T-cell (primary cell): ENCODE measurements around the gene CAPZA3. TPM values are rescaled to one million over a fixed set of nuclear protein-coding genes. Genes with fewer than 3 reads are reported as not detected.
"Not testable (repeated sequence)": the region's sequence is repeated elsewhere in the genome, so short reads cannot be mapped to it uniquely, and the experiment has no call there.

Experiments
- ATAC-seq, 4 experiments: fragments of 200-7000 bp in 3 of 4; fragments of 150-1000 bp in 1 of 4; cut with Tn5 transposase; replicated peaks in 1 of 4; 1 replicate in 3 of 4; 2 replicates in 1 of 4; pipeline ENCODE4 v1.10.0; 2021; ENCODE audit warnings: moderate library complexity in 3 of 4, mild to moderate bottlenecking in 2 of 4, moderate number of reproducible peaks in 1 of 4
- CTCF ChIA-PET, 2 donors: fragments of 300-600 bp; sonication (Branson Sonifier 250); formaldehyde crosslinking; loops; one replicate each; lab custom pipeline; 2022; ENCODE audit warnings: antibody characterized with exemption in 2 of 2; lab: Charles Lee
- POLR2A ChIA-PET, 2 donors: fragments of 300-600 bp; sonication (Branson Sonifier 250); formaldehyde crosslinking; loops; one replicate each; lab custom pipeline; 2022; ENCODE audit warnings: antibody characterized with exemption in 2 of 2; lab: Charles Lee
- DNase-seq, 35 experiments: peaks; one replicate each; pipeline versions ENCODE4 v3.0.0 to v3.0.0-alpha.2; 2013 to 2023
- H3K27ac ChIP-seq: one replicate; pipeline ENCODE4 v1.5.1; 2013; ENCODE audit warnings: low read length
- H3K27me3 ChIP-seq, 2 experiments: replicated peaks in 1 of 2; 1 replicate in 1 of 2; 2 replicates in 1 of 2; pipeline versions ENCODE4 v1.6.1 to v1.7.0; 2013; ENCODE audit warnings: low read length in 1 of 2, mixed read lengths in 1 of 2; ENCODE audit not compliant: control insufficient read depth in 2 of 2, insufficient read depth in 2 of 2; ENCODE audit errors: extremely low read depth in 1 of 2
- H3K36me3 ChIP-seq, 2 donors: 1 replicate in 1 of 2; 2 replicates in 1 of 2; pipeline versions ENCODE4 v1.6.1 to v1.7.0; 2013; ENCODE audit warnings: low read length in 1 of 2; ENCODE audit not compliant: control insufficient read depth in 2 of 2, insufficient read depth in 1 of 2; ENCODE audit errors: extremely low read depth in 1 of 2
- H3K4me1 ChIP-seq, 2 experiments: 1 replicate in 1 of 2; 2 replicates in 1 of 2; pipeline versions ENCODE4 v1.6.1 to v1.7.0; 2013; ENCODE audit warnings: low read length in 2 of 2, mixed read lengths in 1 of 2; ENCODE audit not compliant: insufficient read depth in 2 of 2, control insufficient read depth in 1 of 2; ENCODE audit errors: extremely low read depth in 1 of 2
- H3K4me3 ChIP-seq, 2 donors: 1 replicate in 1 of 2; 2 replicates in 1 of 2; pipeline versions ENCODE4 v1.5.1 to v1.7.0; 2013; ENCODE audit warnings: mild to moderate bottlenecking in 2 of 2, low read length in 1 of 2, moderate library complexity in 1 of 2; ENCODE audit not compliant: control insufficient read depth in 1 of 2; ENCODE audit errors: extremely low read depth in 1 of 2
- H3K9me3 ChIP-seq: 2 replicates; pipeline ENCODE4 v1.7.0; 2013
- H3K27ac Mint-ChIP-seq, 2 donors: one replicate each; pipeline ENCODE4 v1.8.0; 2020 to 2021; ENCODE audit warnings: mild to moderate bottlenecking in 2 of 2, mixed read lengths in 2 of 2
- H3K27me3 Mint-ChIP-seq, 2 donors: one replicate each; pipeline ENCODE4 v1.8.0; 2021 to 2022; ENCODE audit warnings: mixed read lengths in 2 of 2
- H3K36me3 Mint-ChIP-seq: one replicate; pipeline ENCODE4 v1.8.0; 2021; ENCODE audit warnings: mixed read lengths
- H3K4me1 Mint-ChIP-seq, 3 donors: one replicate each; pipeline ENCODE4 v1.8.0; 2020 to 2022; ENCODE audit warnings: mixed read lengths in 3 of 3, mild to moderate bottlenecking in 1 of 3
- H3K4me3 Mint-ChIP-seq, 3 donors: one replicate each; pipeline ENCODE4 v1.8.0; 2020 to 2022; ENCODE audit warnings: mild to moderate bottlenecking in 3 of 3, mixed read lengths in 3 of 3, moderate library complexity in 3 of 3
- H3K9me3 Mint-ChIP-seq, 3 donors: one replicate each; pipeline ENCODE4 v1.8.0; 2020 to 2022; ENCODE audit warnings: mixed read lengths in 3 of 3
- WGBS: methylation state at CpG from one replicate; pipeline ENCODE4 v1.1.5; 2013; ENCODE audit warnings: missing lambda C conversion rate; ENCODE audit not compliant: insufficient coverage; 5-methylcytosine and 5-hydroxymethylcytosine counted together
- total RNA-seq, 35 experiments: library from RNA in 6 of 35; stranded (reverse) in 6 of 35; fragments of 120-200 nt in 1 of 35; gene quantifications; one replicate each; pipeline versions ENCODE4 v1.2.1 to v1.2.4 and lab custom pipeline; 2013 to 2026

Gene CAPZA3, protein sequence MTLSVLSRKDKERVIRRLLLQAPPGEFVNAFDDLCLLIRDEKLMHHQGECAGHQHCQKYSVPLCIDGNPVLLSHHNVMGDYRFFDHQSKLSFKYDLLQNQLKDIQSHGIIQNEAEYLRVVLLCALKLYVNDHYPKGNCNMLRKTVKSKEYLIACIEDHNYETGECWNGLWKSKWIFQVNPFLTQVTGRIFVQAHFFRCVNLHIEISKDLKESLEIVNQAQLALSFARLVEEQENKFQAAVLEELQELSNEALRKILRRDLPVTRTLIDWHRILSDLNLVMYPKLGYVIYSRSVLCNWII
- total RNA-seq = not detected
- total RNA-seq (2013) = not detected
- total RNA-seq (lab: John Stamatoyannopoulos, UW) = 0 reads per million in 29 experiments

DNA sequence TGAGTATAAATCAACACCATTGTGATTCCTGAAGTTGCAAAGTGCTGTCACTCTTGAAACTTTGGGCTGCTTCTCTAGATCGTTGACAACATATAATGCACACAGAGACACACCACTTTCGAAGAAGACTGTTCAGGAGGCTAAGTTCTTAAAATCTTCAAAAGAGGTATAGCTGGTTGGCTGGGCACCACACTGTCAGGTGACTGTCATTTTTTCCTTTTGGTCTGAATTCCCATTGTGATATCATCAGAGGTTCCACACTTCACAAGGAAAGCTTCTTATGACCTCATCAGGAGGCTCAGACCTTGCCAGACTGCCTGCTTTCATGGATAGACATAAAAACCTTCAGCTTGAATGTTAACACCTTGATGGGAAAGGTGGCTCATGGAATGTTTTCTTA is at the start of gene CAPZA3, which contains the start of gene PLCZ1:
TSS of gene CAPZA3 (plus strand) at position 301 of the 400 bp plus-strand sequence. CDS start 150 bp downstream, outside the sequence.
TSS of gene PLCZ1 (minus strand) at position 194 of the 400 bp plus-strand sequence. CDS start 641 bp downstream, outside the sequence.
- Histone ChIP-seq H3K27me3 (no peaks in the 10 kb centered on the region), H3K36me3 (no peaks in the 10 kb centered on the region), H3K4me3 (no peak within 1 kb of the TSS), H3K9me3 (no peaks in the 10 kb centered on the region), H3K27ac (no peak within 1 kb of the TSS), H3K4me1 (no peaks in the 10 kb centered on the region)
- Mint-ChIP-seq H3K27ac (no peak within 1 kb of the TSS), H3K27me3 (no peaks in the 10 kb centered on the region), H3K36me3 (no peaks in the 10 kb centered on the region), H3K4me1 (no peaks in the 10 kb centered on the region), H3K4me3 (no peak within 1 kb of the TSS), H3K9me3 (peaks cover 3 to 15% (median 5%) of the 10 kb centered on the region in 3 donors)
- DNase-seq (no peak), ATAC-seq (no peak)
- CTCF ChIA-PET = no interaction called here
- no CpG with 5 or more reads among the region's 2 CpGs for WGBS
- POLR2A ChIA-PET = no interaction called here

- H3K27me3 Mint-ChIP-seq = no peaks in the 10 kb centered on the region
- whole genome bisulfite sequencing = 0% methylated on average over 1 of the region's 3 CpGs
- peaks cover 8 to 18% (median 16%) of the 10 kb centered on the region in 3 donors for H3K9me3 Mint-ChIP-seq
- H3K4me3 Mint-ChIP-seq = no peak overlapping the region
- Histone ChIP-seq H3K4me1 (no peaks in the 10 kb centered on the region), H3K9me3 (no peaks in the 10 kb centered on the region), H3K4me3 (no peak overlapping the region), H3K36me3 (no peaks in the 10 kb centered on the region), H3K27me3 (no peaks in the 10 kb centered on the region), H3K27ac (no peak overlapping the region)
- no peaks in the 10 kb centered on the region for H3K4me1 Mint-ChIP-seq
- ChIA-PET POLR2A (no interaction called here), CTCF (no interaction called here)
- no peaks in the 10 kb centered on the region for H3K36me3 Mint-ChIP-seq
- DNase-seq (no peak), ATAC-seq (no peak)
- H3K27ac Mint-ChIP-seq = no peak overlapping the region
Observed at GRCh38 chr12:18689771-18690170, 48.1 kb upstream of the CAPZA3 start.

GRCh38 chr12:18690653-18691052 is 47.3 kb upstream of the CAPZA3 start:
- no peaks in the 10 kb centered on the region for H3K27me3 Mint-ChIP-seq
- Histone ChIP-seq H3K4me1 (no peaks in the 10 kb centered on the region), H3K27ac (no peak overlapping the region), H3K27me3 (no peaks in the 10 kb centered on the region), H3K9me3 (no peaks in the 10 kb centered on the region), H3K36me3 (no peaks in the 10 kb centered on the region), H3K4me3 (no peak overlapping the region)
- no peaks in the 10 kb centered on the region for H3K4me1 Mint-ChIP-seq
- H3K9me3 Mint-ChIP-seq = peaks cover 8 to 18% (median 16%) of the 10 kb centered on the region in 3 donors
- CTCF ChIA-PET = no interaction called here
- POLR2A ChIA-PET = no interaction called here
- WGBS = 91% methylated on average over 4 of the region's 4 CpGs
- no peak overlapping the region for H3K27ac Mint-ChIP-seq
- no peak for DNase-seq
- H3K36me3 Mint-ChIP-seq = no peaks in the 10 kb centered on the region
- no peak for ATAC-seq
- H3K4me3 Mint-ChIP-seq = no peak overlapping the region

DNA sequence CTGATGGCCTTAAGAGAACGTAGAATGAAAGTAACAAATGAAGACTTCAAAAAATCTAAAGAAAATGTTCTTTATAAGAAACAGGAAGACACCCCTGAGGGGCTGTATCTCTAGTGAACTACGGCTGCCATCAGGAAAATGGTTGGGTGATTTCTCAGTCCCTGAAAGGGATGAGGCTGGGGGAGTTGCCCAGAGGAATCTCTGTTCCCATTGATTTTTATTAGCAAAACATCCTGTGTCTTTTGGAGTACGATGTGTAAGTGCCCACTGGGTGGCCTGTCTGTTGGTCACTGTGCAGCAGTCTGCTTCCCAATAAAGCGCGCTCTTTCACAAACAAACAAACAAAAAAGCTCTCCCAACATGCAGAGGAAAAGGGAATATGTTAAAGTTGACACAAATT is 43.9 kb upstream of the CAPZA3 start:
- H3K27ac Mint-ChIP-seq, H3K4me3 Mint-ChIP-seq, H3K4me3 ChIP-seq, H3K4me1 Mint-ChIP-seq, DNase-seq, H3K4me1 ChIP-seq, H3K9me3 ChIP-seq, H3K27me3 Mint-ChIP-seq, ATAC-seq, H3K27me3 ChIP-seq, H3K36me3 ChIP-seq, H3K27ac ChIP-seq, CTCF ChIA-PET, H3K36me3 Mint-ChIP-seq, POLR2A ChIA-PET: not testable (repeated sequence)
- WGBS = no CpG with 5 or more reads among the region's 5 CpGs
- peaks cover 9 to 22% (median 20%) of the 10 kb centered on the region in 3 donors for H3K9me3 Mint-ChIP-seq

GRCh38 chr12:18696971-18697602 is 40.8 kb upstream of the CAPZA3 start:
- Mint-ChIP-seq H3K27me3 (no peaks in the 10 kb centered on the region), H3K27ac (no peak overlapping the region), H3K36me3 (no peaks in the 10 kb centered on the region), H3K4me1 (no peaks in the 10 kb centered on the region), H3K9me3 (peaks cover 6 to 20% (median 12%) of the 10 kb centered on the region in 3 donors), H3K4me3 (no peak overlapping the region)
- H3K36me3 ChIP-seq = no peaks in the 10 kb centered on the region
- no peak overlapping the region for H3K27ac ChIP-seq
- H3K9me3 ChIP-seq = no peaks in the 10 kb centered on the region
- no peaks in the 10 kb centered on the region for H3K27me3 ChIP-seq
- no peaks in the 10 kb centered on the region for H3K4me1 ChIP-seq
- ChIA-PET CTCF (no interaction called here), POLR2A (no interaction called here)
- DNase-seq (no peak), ATAC-seq (no peak)
- no peak overlapping the region for H3K4me3 ChIP-seq

- DNase-seq (no peak), ATAC-seq (no peak)
- no peaks in the 10 kb centered on the region for H3K36me3 Mint-ChIP-seq
- H3K9me3 ChIP-seq = no peaks in the 10 kb centered on the region
- no CpG with 5 or more reads among the region's 3 CpGs for WGBS
- ChIA-PET CTCF (interaction anchor here in 1 of 2 donors (0.6 kb wide), 1 partner anchor 31 kb away, joined by 6 read pairs; no protein-coding TSS in a partner anchor), POLR2A (no interaction called here)
- no peaks in the 10 kb centered on the region for H3K4me1 ChIP-seq
- no peaks in the 10 kb centered on the region for H3K4me1 Mint-ChIP-seq
- no peaks in the 10 kb centered on the region for H3K36me3 ChIP-seq
- peaks cover 8 to 10% (median 9%) of the 10 kb centered on the region in 3 donors for H3K9me3 Mint-ChIP-seq
- no peak overlapping the region for H3K27ac ChIP-seq
- H3K27me3 Mint-ChIP-seq = no peaks in the 10 kb centered on the region
- H3K4me3 ChIP-seq = no peak overlapping the region
- H3K27me3 ChIP-seq = no peaks in the 10 kb centered on the region
- H3K27ac Mint-ChIP-seq = no peak overlapping the region
- H3K4me3 Mint-ChIP-seq = no peak overlapping the region
Observed at GRCh38 chr12:18700271-18700670, 37.6 kb upstream of the CAPZA3 start.
